Naive B cell (primary cell): Measurements from ENCODE around the gene PRX. TPM values are rescaled to one million over a fixed set of nuclear protein-coding genes. Genes with fewer than 3 reads are reported as not detected.
"Not testable (repeated sequence)": the region's sequence is repeated elsewhere in the genome, so short reads cannot be mapped to it uniquely, and the experiment has no call there.

Experiments
- ATAC-seq, 2 donors: fragments of 150-1000 bp; cut with Tn5 transposase; 2 replicates each; pipeline ENCODE4 v1.10.0; 2021; ENCODE audit warnings: low read depth in 2 of 2, mild to moderate bottlenecking in 2 of 2, moderate library complexity in 2 of 2
- DNase-seq: peaks from one replicate; pipeline ENCODE4 v3.0.0; 2022
- H3K27ac Mint-ChIP-seq, 6 donors: one replicate each; pipeline ENCODE4 v1.8.0; 2020 to 2022; ENCODE audit warnings: mild to moderate bottlenecking in 6 of 6, mixed read lengths in 6 of 6, moderate library complexity in 5 of 6, inconsistent platforms in 2 of 6
- H3K27me3 Mint-ChIP-seq, 3 donors: one replicate each; pipeline ENCODE4 v1.8.0; 2021 to 2022; ENCODE audit warnings: mixed read lengths in 3 of 3, mild to moderate bottlenecking in 1 of 3
- H3K36me3 Mint-ChIP-seq, 2 donors: one replicate each; pipeline ENCODE4 v1.8.0; 2020 to 2022; ENCODE audit warnings: mixed read lengths in 2 of 2, inconsistent platforms in 1 of 2, mild to moderate bottlenecking in 1 of 2
- H3K4me1 Mint-ChIP-seq, 3 donors: one replicate each; pipeline ENCODE4 v1.8.0; 2020 to 2022; ENCODE audit warnings: mixed read lengths in 3 of 3, inconsistent platforms in 1 of 3, mild to moderate bottlenecking in 1 of 3, moderate library complexity in 1 of 3
- H3K4me3 Mint-ChIP-seq, 8 donors: one replicate each; pipeline ENCODE4 v1.8.0; 2020 to 2022; ENCODE audit warnings: mild to moderate bottlenecking in 8 of 8, mixed read lengths in 8 of 8, moderate library complexity in 8 of 8, inconsistent platforms in 2 of 8
- H3K9me3 Mint-ChIP-seq, 7 donors: one replicate each; pipeline ENCODE4 v1.8.0; 2020 to 2022; ENCODE audit warnings: mixed read lengths in 7 of 7, mild to moderate bottlenecking in 5 of 7, inconsistent platforms in 2 of 7, moderate library complexity in 1 of 7
- polyA plus RNA-seq, 6 donors: library from polyadenylated mRNA; unstranded; fragments of 300-500 nt; fragmentation: Illumina TruSeq; gene quantifications; one replicate each; pipeline ENCODE4 v1.2.3, GENCODE V29; 2021; ENCODE audit warnings: low read depth in 6 of 6

Gene PRX
- polyA plus RNA-seq, 6 donors from 2014 or later = 0.05 to 0.38 (median 0.23) TPM; not detected in 2

DNA sequence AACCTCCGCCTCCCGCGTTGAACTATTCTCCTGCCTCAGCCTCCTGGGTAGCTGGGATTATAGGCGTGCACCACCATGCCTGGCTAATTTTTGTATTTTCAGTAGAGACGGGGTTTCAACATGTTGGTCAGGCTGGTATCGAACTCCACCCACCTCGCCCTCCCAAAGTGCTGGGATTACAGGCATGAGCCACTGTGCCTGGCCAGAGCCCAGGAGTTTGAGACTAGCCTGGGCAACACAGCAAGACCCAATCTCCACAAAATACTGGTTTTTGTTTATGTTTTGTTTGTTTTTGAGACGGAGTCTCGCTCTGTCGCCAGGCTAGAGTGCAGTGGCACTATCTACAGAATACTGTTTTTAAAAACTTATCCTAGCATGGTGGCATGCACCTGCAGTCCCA, 17.1 kb upstream of the PRX start:
- not testable (repeated sequence) for DNase-seq, ATAC-seq, H3K9me3 Mint-ChIP-seq, H3K27ac Mint-ChIP-seq, H3K36me3 Mint-ChIP-seq, H3K27me3 Mint-ChIP-seq
- peaks cover 13 to 28% (median 20%) of the 10 kb centered on the region in 3 donors for H3K4me1 Mint-ChIP-seq
- H3K4me3 Mint-ChIP-seq = peak overlapping the region in 1 of 8 donors; percentile 6

DNA sequence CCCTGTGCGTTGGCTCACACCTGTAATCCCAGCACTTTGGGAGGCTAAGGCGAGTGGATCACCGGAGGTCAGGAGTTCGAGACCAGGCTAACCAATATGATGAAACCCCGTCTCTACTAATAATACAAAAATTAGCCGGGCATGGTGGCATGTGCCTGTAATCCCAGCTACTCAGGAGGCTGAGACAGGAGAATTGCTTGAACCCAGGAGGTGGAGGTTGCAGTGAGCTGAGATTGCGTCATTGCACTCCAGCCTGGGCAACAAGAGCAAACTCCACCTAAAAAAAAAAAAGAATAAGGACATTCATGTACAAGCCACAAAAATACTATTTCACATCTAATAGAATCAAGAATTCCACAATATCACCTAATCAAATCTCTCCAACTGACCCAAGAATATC, 15.0 kb upstream of the PRX start:
- H3K4me3 Mint-ChIP-seq = peak overlapping the region in 1 of 8 donors; percentile 61

DNA sequence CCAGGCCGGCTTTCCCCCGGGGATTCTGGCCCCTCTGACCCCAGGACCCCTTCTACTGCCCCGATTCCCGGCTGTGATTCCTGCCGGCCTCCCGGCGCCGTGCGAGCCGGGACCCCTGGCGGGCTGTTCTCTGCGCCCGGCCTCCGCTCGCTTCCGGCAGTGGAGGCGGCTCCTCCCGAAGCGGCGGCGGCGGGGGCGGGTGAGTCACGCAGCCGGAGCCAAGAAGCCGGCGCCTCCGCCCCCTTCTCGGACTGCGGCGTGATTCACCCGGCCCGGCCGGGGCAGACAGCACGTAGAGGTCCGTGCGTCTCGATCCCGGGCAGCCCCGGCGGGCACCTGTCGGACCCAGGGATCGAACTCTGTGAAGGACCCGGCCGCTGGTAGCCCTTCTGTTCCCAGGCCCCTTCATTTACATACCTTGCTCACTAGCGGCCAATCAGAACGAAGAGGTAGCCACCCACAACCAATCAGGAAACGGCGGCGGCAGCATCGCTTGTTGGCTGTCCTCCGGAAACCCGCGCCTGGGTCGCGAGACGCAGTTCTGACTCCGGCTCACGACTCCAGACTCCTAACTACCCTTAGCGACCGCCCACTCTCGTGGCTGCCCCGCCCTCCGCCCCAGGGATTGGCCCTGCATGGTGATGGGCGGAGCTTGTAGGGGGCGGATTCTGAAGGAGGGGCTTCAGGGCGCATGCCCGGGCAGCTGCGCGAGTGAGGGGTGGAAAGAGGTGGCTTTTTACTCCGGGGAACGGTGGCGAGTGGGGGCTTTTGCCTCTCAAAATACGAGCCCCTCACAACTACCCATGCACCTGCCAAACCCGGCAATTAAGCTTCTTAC, 12.5 kb upstream of the PRX start, which contains the start of gene SERTAD1:
SERTAD1 (minus strand) TSS at position 543 of the 838 bp plus-strand sequence. CDS start 2,446 bp downstream, outside the sequence.
- Mint-ChIP-seq H3K36me3 (no peaks in the 10 kb centered on the region), H3K27ac (peak within 1 kb of the TSS; percentile 90 to 98 (median 96))
- DNase-seq = peak; percentile 100

More for the DNA sequence above, 15.0 kb upstream of the PRX start:
- ATAC-seq, H3K36me3 Mint-ChIP-seq, DNase-seq, H3K27me3 Mint-ChIP-seq, H3K27ac Mint-ChIP-seq, H3K9me3 Mint-ChIP-seq: not testable (repeated sequence)
- peaks cover 17 to 21% (median 20%) of the 10 kb centered on the region in 3 donors for H3K4me1 Mint-ChIP-seq

DNA sequence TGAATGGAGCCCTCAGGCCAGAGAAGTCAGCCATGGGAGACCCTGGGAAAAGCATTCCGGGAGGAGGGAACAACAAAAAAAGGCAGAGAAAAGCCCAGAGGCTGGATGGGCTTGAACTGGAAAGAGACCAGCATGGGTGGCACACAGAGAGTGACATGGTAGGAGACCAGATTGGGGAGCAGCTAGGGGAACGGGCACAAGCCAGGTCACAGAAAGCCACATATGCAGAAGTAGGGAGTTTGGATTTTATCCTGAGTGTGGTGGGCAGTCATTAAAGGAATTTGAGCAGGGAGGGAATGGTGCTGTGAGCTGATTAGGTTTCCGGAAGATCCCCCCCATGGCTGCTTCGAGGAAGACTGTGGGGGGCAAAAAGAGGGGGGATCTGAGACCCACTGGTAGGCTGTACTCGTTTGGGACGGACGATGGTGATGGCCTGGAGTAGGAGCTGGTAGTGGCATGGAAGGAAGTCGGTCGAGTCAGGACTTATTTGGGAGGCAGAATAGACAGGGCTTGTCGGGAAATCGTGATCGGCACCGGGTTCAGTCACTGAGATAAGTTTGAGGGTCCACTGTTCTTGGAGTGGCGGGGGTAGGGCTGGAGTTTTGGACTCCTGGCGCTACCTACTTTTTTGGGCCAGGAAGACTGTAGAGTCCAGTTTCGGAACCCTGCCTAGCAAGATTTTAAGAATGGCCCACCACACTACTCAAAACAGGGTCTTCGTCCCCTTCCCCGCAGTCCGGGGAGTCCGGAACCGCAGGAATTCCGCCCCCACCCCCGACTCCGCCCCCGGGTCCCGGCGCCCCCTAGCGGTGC, 11.7 kb upstream of the PRX start:
- Mint-ChIP-seq H3K36me3 (no peaks in the 10 kb centered on the region), H3K9me3 (no peaks in the 10 kb centered on the region), H3K27ac (peak overlapping the region; percentile 90 to 98 (median 96)), H3K4me1 (peaks cover 16 to 32% (median 24%) of the 10 kb centered on the region in 3 donors), H3K27me3 (no peaks in the 10 kb centered on the region), H3K4me3 (peak overlapping the region; percentile 91 to 96 (median 94))
- ATAC-seq = no peak
- no peak for DNase-seq

More for the DNA sequence above, 12.5 kb upstream of the PRX start, which contains the start of gene SERTAD1:
- H3K9me3 Mint-ChIP-seq = no peaks in the 10 kb centered on the region
- H3K4me3 Mint-ChIP-seq = peak within 1 kb of the TSS; percentile 91 to 96 (median 94)
- H3K27me3 Mint-ChIP-seq = no peaks in the 10 kb centered on the region
- ATAC-seq = peak; percentile 88 to 90
- peaks cover 15 to 29% (median 20%) of the 10 kb centered on the region in 3 donors for H3K4me1 Mint-ChIP-seq

DNA sequence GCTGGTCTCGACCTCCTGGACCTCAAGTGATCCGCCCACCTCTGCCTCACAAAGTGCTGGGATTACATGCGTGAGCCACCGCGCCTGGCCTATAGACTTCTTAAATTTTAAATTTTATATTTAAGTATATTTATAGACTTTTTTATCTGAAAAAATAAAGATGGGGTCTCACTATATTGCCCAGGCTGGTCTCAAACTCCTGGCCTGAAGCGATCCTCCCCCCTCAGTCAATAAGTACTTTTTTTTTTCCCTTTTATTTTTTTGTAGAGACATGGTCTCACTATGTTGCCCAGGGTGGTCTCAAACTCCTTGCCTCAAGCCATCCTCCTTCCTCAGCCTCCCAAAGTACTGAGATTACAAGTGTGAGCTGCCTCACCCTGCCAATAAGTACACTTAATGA, 10.8 kb upstream of the PRX start:
- Mint-ChIP-seq H3K9me3 (no peaks in the 10 kb centered on the region), H3K27ac (peak overlapping the region in 3 of 6 donors; percentile 75 to 90 (median 78)), H3K27me3 (no peaks in the 10 kb centered on the region), H3K4me1 (peaks cover 19 to 35% (median 24%) of the 10 kb centered on the region in 3 donors), H3K36me3 (no peaks in the 10 kb centered on the region), H3K4me3 (peak overlapping the region in 7 of 8 donors; percentile 45 to 94 (median 77))
- ATAC-seq = no peak
- DNase-seq = no peak

DNA sequence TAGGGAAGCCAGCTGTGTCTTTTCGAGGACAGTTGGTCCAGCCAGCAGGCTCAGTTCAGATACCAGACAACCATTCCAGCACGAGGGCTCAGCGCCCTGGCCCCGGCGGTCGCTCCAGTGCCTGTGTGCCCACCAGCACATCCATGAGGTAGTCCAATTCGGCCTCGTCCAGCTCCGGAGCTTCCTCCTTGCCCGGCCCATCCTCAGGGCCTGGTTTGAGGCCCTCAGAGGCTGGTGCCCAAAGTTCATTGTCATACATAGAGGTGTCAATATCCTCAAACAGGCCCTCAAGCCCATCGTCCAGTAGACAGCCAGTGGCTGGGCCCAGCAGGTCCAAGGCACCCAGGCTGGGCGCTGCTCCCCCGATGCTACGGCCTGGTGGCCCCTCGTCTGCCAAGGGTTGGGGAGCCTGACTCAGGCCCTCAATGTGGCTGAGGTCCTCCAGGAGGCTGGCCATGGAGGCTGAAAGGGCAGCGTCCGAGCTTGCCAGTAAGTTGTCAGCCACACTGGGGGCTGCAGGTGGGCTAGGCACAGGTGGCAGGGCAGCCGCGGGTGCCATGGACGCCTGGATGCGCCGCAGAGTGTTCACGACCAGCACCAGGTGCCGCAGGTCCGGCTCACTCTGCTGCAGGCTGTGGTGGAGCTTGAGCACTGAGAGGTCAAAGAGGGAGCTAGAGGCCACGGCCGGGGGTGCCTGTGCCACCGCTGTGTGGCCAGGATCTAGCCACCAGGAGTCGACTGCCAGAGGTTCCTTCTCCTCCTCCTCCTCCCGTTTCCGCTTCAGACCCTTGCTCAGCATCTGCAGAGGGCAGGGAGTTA, 9.8 kb upstream of the PRX start:
- Mint-ChIP-seq H3K27me3 (peaks cover 0 to 5% (median 0%) of the 10 kb centered on the region in 3 donors), H3K4me1 (peaks cover 24 to 42% (median 24%) of the 10 kb centered on the region in 3 donors), H3K36me3 (no peaks in the 10 kb centered on the region), H3K9me3 (no peaks in the 10 kb centered on the region), H3K4me3 (peak overlapping the region in 6 of 8 donors; percentile 46 to 94 (median 72)), H3K27ac (peak overlapping the region in 4 of 6 donors; percentile 63 to 85 (median 64))
- no peak for DNase-seq
- ATAC-seq = no peak

DNA sequence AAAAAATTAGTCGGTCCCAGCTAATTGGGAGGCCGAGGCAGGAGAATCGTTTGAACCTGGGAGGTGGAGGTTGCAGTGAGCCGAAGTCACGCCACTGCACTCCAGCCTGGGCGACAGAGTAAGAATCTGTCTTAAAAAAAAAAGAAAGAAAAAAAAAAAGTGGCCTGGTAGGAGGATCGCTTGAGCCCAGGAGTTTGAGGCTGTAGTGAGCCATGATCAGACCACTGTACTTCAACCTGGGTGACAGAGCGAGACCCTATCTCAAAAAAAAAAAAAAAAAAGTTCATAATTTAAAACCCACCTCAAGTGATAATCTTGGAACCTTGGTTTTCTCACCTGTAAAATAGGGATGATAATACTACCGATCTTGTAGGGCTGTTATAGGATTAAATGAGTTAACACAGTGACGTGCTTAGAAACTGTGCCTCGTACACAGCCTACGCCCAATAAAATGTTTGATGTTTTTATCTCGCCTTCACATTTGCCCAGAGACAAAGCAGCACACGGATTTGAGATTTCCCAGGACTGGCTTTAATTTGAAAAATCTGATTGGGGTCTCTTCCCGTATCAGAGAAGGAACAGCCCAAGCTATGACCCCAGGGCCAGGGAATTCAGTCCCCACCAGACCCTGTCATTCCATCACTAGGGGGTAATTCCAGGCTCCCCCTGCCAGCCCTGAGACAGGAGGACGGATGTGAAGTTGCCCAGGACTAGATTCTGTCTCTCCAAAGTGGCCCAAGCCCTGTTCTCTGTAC, 9.0 kb upstream of the PRX start:
- peaks cover 25 to 47% (median 30%) of the 10 kb centered on the region in 3 donors for H3K4me1 Mint-ChIP-seq
- H3K27me3 Mint-ChIP-seq = peaks cover 0 to 10% (median 0%) of the 10 kb centered on the region in 3 donors
- no peaks in the 10 kb centered on the region for H3K9me3 Mint-ChIP-seq
- H3K4me3 Mint-ChIP-seq = peak overlapping the region; percentile 5 to 92 (median 78)
- H3K27ac Mint-ChIP-seq = peak overlapping the region in 5 of 6 donors; percentile 54 to 92 (median 63)
- no peaks in the 10 kb centered on the region for H3K36me3 Mint-ChIP-seq
- DNase-seq (no peak), ATAC-seq (no peak)

DNA sequence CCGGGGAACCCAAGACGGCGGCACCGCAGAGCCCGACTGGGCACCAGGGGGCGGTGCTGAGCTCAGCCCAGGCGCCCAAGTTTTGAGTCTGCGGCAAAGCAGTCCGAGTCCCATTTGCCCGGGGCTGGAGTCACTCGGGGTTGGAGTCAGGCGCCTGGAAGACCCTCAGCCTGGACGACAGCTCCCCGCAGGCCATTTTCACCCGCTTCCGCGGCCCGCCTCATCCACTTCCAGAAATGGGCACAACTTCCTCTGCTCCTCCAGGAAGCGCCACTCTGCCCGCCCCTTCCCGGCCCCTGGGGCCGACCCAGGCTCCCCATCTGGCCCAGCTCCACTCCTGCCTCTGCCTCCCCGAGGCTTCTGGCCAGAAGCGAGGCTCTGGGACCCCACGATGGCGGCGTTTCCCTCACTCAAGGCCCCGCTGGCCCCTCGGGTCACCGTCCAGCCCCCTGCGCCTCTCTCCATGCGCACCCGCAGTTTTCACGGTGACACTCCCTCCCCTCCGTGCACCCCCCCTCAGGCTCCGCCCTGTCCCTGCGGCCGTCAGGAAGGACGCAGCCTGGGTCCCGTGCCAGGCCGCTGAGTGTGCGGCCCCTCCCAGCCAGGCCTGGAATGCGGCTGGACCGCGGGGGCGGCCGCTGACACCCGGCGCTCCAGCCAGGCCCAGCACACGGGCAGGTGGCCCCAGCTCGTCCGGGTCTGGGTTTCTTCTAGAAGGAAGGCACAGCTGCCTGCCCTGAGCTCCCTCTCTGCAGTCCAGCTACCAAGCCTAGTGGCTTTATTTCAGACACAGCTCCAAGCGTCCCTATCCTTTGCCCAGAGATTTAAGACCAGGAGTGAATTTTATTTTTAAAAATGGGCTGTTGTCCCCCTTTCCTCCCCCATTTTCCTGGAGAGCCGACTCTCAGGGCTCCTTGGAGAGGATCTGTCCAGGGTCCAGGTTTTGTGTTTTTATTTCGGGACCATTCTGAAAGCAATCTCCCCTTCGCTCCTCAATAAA, 7.9 kb upstream of the PRX start:
- Mint-ChIP-seq H3K4me3 (peak overlapping the region; percentile 80 to 93 (median 89)), H3K36me3 (no peaks in the 10 kb centered on the region), H3K27me3 (peaks cover 0 to 10% (median 0%) of the 10 kb centered on the region in 3 donors), H3K4me1 (peaks cover 26 to 45% (median 33%) of the 10 kb centered on the region in 3 donors), H3K27ac (peak overlapping the region; percentile 54 to 94 (median 92)), H3K9me3 (no peaks in the 10 kb centered on the region)
- DNase-seq (peak; percentile 80), ATAC-seq (peak; percentile 56 to 59)

DNA sequence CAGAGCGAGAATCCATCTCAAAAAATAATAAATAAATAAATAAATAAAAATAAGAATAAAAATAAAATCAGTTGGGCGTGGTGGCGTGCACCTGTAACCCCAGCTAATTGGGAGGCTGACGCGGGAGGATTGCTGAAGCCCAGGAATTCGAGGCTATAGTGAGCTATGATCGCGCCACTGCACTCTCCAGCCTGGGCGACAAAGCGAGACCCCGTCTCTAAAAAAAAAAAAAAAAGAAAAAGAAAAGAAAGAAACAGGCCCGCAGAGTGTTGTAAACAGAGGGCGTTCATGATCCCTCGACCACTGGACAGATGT, 7.2 kb upstream of the PRX start:
- Mint-ChIP-seq H3K9me3 (no peaks in the 10 kb centered on the region), H3K4me1 (peaks cover 24 to 43% (median 34%) of the 10 kb centered on the region in 3 donors), H3K27ac (peak overlapping the region in 5 of 6 donors; percentile 49 to 94 (median 92)), H3K27me3 (peaks cover 0 to 10% (median 0%) of the 10 kb centered on the region in 3 donors), H3K36me3 (no peaks in the 10 kb centered on the region), H3K4me3 (peak overlapping the region; percentile 80 to 93 (median 89))
- no peak for ATAC-seq
- no peak for DNase-seq

DNA sequence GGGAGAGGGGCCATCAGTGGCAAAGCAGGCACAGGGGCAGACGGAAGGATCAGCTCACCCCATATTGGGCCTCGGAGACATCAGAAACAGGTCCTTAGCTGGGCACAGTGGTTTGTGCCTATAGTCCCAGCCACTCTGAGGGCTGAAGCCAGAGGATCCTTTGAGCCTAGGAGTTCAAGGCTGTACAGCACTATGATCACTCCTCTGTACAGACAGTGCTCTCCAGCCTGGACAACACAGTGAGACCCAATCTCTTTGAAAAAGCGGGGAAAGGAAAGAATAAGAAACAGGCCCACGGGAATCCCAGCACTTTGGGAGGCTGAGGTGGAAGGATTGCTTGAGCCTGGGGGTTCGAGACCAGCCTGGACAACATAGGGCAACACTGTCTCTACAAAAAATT, 6.6 kb upstream of the PRX start:
- H3K9me3 Mint-ChIP-seq = no peaks in the 10 kb centered on the region
- peak overlapping the region in 7 of 8 donors; percentile 35 to 89 (median 77) for H3K4me3 Mint-ChIP-seq
- H3K27me3 Mint-ChIP-seq = peaks cover 0 to 10% (median 0%) of the 10 kb centered on the region in 3 donors
- no peaks in the 10 kb centered on the region for H3K36me3 Mint-ChIP-seq
- no peak for ATAC-seq
- DNase-seq = no peak
- H3K27ac Mint-ChIP-seq = peak overlapping the region in 1 of 6 donors; percentile 67
- peaks cover 22 to 40% (median 31%) of the 10 kb centered on the region in 3 donors for H3K4me1 Mint-ChIP-seq

DNA sequence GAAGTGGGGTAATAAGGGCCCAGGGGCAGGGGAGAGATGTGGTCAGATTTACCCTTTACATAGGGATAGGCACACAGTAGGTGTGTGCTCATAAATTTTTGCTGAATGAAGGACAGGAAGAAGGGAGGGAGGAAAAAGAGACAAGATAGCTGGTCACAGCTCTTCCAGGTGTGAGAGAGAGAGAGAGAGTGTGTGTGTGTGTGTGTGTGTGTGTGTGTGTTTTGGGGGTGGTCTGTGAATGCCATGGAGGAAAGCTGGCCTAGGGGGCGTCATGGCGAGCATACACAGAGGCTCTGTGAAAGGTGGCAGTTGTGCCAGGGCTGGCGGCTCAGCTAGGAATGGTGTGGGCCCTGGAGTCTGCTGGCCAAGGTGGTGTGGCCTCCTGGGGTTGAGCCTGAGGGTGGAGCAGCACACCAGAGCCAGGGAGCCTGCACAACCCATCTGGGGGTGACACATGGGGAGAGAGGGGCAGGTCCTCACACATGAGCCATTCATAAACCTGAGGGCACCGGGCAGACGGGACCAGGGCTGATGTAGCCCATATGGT, 6.0 kb upstream of the PRX start:
- H3K36me3 Mint-ChIP-seq = no peaks in the 10 kb centered on the region
- H3K27ac Mint-ChIP-seq = no peak overlapping the region
- no peaks in the 10 kb centered on the region for H3K9me3 Mint-ChIP-seq
- peaks cover 15 to 35% (median 25%) of the 10 kb centered on the region in 3 donors for H3K4me1 Mint-ChIP-seq
- DNase-seq (no peak), ATAC-seq (no peak)
- H3K4me3 Mint-ChIP-seq = peak overlapping the region; percentile 4 to 89 (median 59)
- peaks cover 0 to 10% (median 0%) of the 10 kb centered on the region in 3 donors for H3K27me3 Mint-ChIP-seq
